Keratinocyte (primary cell): ENCODE results near the gene SRPK1. TPM values are rescaled to one million over a fixed set of nuclear protein-coding genes. Genes with fewer than 3 reads are reported as not detected.

Source experiments
- DNase-seq: peaks from one replicate; pipeline ENCODE4 v3.0.0-alpha.2; 2011; ENCODE audit warnings: low read depth, missing footprints, low spot score
- FAIRE-seq: peaks from 2 replicates; lab custom pipeline; 2011; peaks lifted over from hg19 to GRCh38; lab: Jason Lieb, UNC
- H2AFZ ChIP-seq: 2 replicates; pipeline ENCODE4 v1.6.0; 2012; ENCODE audit warnings: low read length, control low read depth, inconsistent platforms; ENCODE audit not compliant: control insufficient read depth
- H3K27ac ChIP-seq: 2 replicates; pipeline ENCODE4 v1.5.1; 2011; ENCODE audit warnings: low read length; ENCODE audit not compliant: control insufficient read depth, insufficient read depth
- H3K27me3 ChIP-seq: 3 replicates; pipeline ENCODE4 v1.6.0; 2011; ENCODE audit warnings: low read length; ENCODE audit not compliant: control insufficient read depth, insufficient read depth; ENCODE audit errors: extremely low read depth
- H3K36me3 ChIP-seq, 2 experiments: 2 replicates in 1 of 2; 3 replicates in 1 of 2; pipeline ENCODE4 v1.5.1; 2011; ENCODE audit warnings: low read length in 2 of 2, mild to moderate bottlenecking in 1 of 2; ENCODE audit not compliant: control insufficient read depth in 2 of 2, insufficient read depth in 2 of 2; ENCODE audit errors: extremely low read depth in 1 of 2
- H3K4me1 ChIP-seq: 3 replicates; pipeline ENCODE4 v1.5.1; 2011; ENCODE audit warnings: low read length; ENCODE audit not compliant: control insufficient read depth, insufficient read depth; ENCODE audit errors: extremely low read depth
- H3K4me2 ChIP-seq: 3 replicates; pipeline ENCODE4 v1.6.0; 2011; ENCODE audit warnings: low read depth, low read length; ENCODE audit not compliant: control insufficient read depth, insufficient read depth; ENCODE audit errors: extremely low read depth
- H3K4me3 ChIP-seq, 3 experiments: fragments of 200-600 bp in 1 of 3; sonication (generic) in 1 of 3; 2 replicates in 2 of 3; 3 replicates in 1 of 3; pipeline ENCODE4 v1.5.1; 2011 to 2016; ENCODE audit warnings: low read length in 3 of 3, mild to moderate bottlenecking in 3 of 3, control low read depth in 2 of 3, inconsistent platforms in 1 of 3, low read depth in 1 of 3, mixed read lengths in 1 of 3, mixed run types in 1 of 3, moderate library complexity in 1 of 3; ENCODE audit not compliant: control insufficient read depth in 2 of 3, insufficient read depth in 2 of 3; ENCODE audit errors: extremely low read depth in 1 of 3
- H3K79me2 ChIP-seq: 2 replicates; pipeline ENCODE4 v1.6.0; 2012; ENCODE audit warnings: low read length; ENCODE audit not compliant: control insufficient read depth, insufficient read depth
- H3K9ac ChIP-seq: 3 replicates; pipeline ENCODE4 v1.6.0; 2011; ENCODE audit warnings: low read length; ENCODE audit not compliant: control insufficient read depth, insufficient read depth; ENCODE audit errors: extremely low read depth
- H3K9me1 ChIP-seq: 3 replicates; pipeline ENCODE4 v1.6.0; 2011; ENCODE audit warnings: low read length; ENCODE audit not compliant: control insufficient read depth, insufficient read depth; ENCODE audit errors: extremely low read depth
- H3K9me3 ChIP-seq: 2 replicates; pipeline ENCODE4 v1.5.1; 2012; ENCODE audit warnings: low read depth, low read length; ENCODE audit not compliant: control insufficient read depth
- H4K20me1 ChIP-seq: 3 replicates; pipeline ENCODE4 v1.6.0; 2011; ENCODE audit warnings: low read length; ENCODE audit not compliant: control insufficient read depth, insufficient read depth; ENCODE audit errors: extremely low read depth
- CTCF ChIP-seq, 3 experiments: IDR thresholded peaks in 1 of 3; conservative IDR thresholded peaks in 1 of 3; optimal IDR thresholded peaks in 1 of 3; 2 replicates in 2 of 3; 3 replicates in 1 of 3; pipeline versions ENCODE3 to v1.5.1; 2011; ENCODE audit warnings: low read length in 3 of 3, mild to moderate bottlenecking in 3 of 3, moderate library complexity in 2 of 3, control low read depth in 1 of 3, inconsistent platforms in 1 of 3; ENCODE audit not compliant: insufficient read depth in 2 of 3; ENCODE audit errors: extremely low read depth in 1 of 3
- EZH2 ChIP-seq: IDR thresholded peaks from one replicate; pipeline ENCODE4 v1.6.1; 2012; ENCODE audit warnings: inconsistent platforms, mild to moderate bottlenecking, low read length, moderate library complexity
- dilution Hi-C: fragments of 300-500 bp; cut with MboI; formaldehyde crosslinking; loops from one replicate; pipeline ENCODE4 v1.7.0; 2020; ENCODE audit warnings: low sequenced_read_pairs; ENCODE audit not compliant: extremely low pct_ligation_motif_present
- polyA plus RNA-seq, 5 experiments: library from polyadenylated mRNA; depleted of rRNA in 3 of 5; stranded (reverse) in 3 of 5; stranded (forward) in 1 of 5; unstranded in 1 of 5; fragments of >200 nt; gene quantifications; 1 replicate in 1 of 5; 2 replicates in 3 of 5; 3 replicates in 1 of 5; pipeline versions ENCODE4 v1.2.1 to v1.2.3, GENCODE V29; 2011 to 2012; ENCODE audit warnings: missing spikeins in 2 of 5, low read depth in 1 of 5, low replicate concordance in 1 of 5

SRPK1 gene
- polyA plus RNA-seq, 1 donor (not counting 4 experiments of a cell fraction or from before 2014, with no cell fraction given), result 64.1 TPM

GRCh38 chr6:35925961-35926360, 5.1 kb upstream of the SRPK1 start:
- dilution Hi-C loops, result no loop called here
- no peak overlapping the region for H3K27ac ChIP-seq

DNA sequence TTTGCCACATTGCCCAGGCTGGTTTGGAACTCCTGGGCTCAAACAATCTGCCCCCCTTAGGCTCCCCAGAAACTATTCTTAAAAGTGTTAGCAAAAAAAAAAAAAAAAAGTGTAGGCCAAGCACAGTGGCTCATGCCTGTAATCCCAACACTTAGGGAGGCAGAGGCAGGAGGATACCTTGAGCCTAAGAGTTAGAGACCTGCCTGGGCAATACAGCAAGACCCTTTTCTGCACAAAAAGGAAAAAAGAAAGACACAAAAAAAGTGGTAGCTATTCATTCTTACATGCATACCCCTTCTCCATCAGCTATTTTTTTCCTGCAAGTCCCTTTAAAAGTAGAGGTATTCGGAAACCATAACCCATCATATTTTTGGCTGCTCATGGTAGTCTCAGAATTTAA, 3.2 kb upstream of the SRPK1 start:
- H3K9ac ChIP-seq, result no peak overlapping the region
- no peaks in the 10 kb centered on the region for H3K36me3 ChIP-seq
- H3K4me2 ChIP-seq, result no peak overlapping the region
- H3K4me3 ChIP-seq, result no peak overlapping the region
- DNase-seq (no peak), FAIRE-seq (no peak)
- H3K79me2 ChIP-seq, result peaks cover 16% of the 10 kb centered on the region
- H3K4me1 ChIP-seq, result peaks cover under 1% of the 10 kb centered on the region
- no peaks in the 10 kb centered on the region for H4K20me1 ChIP-seq
- H3K9me3 ChIP-seq, result no peaks in the 10 kb centered on the region
- dilution Hi-C loops, result no loop called here
- H2AFZ ChIP-seq, result no peak overlapping the region
- H3K27ac ChIP-seq, result no peak overlapping the region
- TF ChIP-seq CTCF (optimal IDR thresholded peaks at IDR 0.05 in 1 of 3, IDR thresholded peaks at IDR 0.05 in 1 of 3, conservative IDR thresholded peaks at IDR 0.05 in 1 of 3; ENCODE audit: extremely low read depth in 1 of 3, insufficient read depth in 2 of 3, low read length in 3 of 3), result no peak
- TF ChIP-seq EZH2, result no peak
- no peaks in the 10 kb centered on the region for H3K9me1 ChIP-seq
- no peaks in the 10 kb centered on the region for H3K27me3 ChIP-seq

More at GRCh38 chr6:35925961-35926360, 5.1 kb upstream of the SRPK1 start:
- no peak overlapping the region for H3K9ac ChIP-seq
- H4K20me1 ChIP-seq, result no peaks in the 10 kb centered on the region
- FAIRE-seq, result no peak
- H3K27me3 ChIP-seq, result no peaks in the 10 kb centered on the region
- no peak overlapping the region for H2AFZ ChIP-seq
- no peak overlapping the region for H3K4me3 ChIP-seq
- no peaks in the 10 kb centered on the region for H3K36me3 ChIP-seq
- no peaks in the 10 kb centered on the region for H3K9me1 ChIP-seq
- TF ChIP-seq EZH2 (no peak), CTCF (optimal IDR thresholded peaks at IDR 0.05 in 1 of 3, IDR thresholded peaks at IDR 0.05 in 1 of 3, conservative IDR thresholded peaks at IDR 0.05 in 1 of 3; ENCODE audit: extremely low read depth in 1 of 3, insufficient read depth in 2 of 3, low read length in 3 of 3) (no peak)
- no peaks in the 10 kb centered on the region for H3K79me2 ChIP-seq
- H3K4me2 ChIP-seq, result no peak overlapping the region
- H3K4me1 ChIP-seq, result no peaks in the 10 kb centered on the region
- H3K9me3 ChIP-seq, result no peaks in the 10 kb centered on the region
- no peak for DNase-seq
